ENCODE data around the gene IFIT5. TPM values are rescaled to one million over a fixed set of nuclear protein-coding genes. Genes with fewer than 3 reads are reported as not detected.
"Not testable (repeated sequence)": the region's sequence is repeated elsewhere in the genome, so short reads cannot be mapped to it uniquely, and the experiment has no call there.

IFIT5 gene
- total and polyA plus RNA-seq, 2 experiments from 2014 or later: 20.7 to 25.9 TPM

DNA sequence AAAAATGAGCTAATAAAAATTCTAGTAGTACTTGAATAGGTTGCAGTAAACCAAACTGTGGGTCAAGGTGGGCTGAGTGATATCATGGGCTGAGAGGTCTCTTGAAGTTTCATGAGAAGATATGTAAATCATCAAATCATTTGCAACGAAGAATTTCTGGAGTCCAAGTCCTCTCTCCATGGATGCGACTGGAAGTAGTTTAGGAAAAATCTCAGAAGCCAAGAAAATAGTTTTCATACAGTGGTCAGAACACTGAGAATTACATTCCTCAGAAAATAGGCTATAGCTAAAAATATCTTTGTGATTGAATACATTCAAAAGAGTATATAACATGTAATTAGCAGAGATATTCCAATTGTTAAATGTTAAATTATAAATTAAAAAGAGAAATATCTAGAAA, 25.6 kb upstream of the IFIT5 start:
- WGBS, 2 experiments (ENCODE audit: low coverage in 1 of 2, low lambda C conversion rate in 2 of 2, missing lambda C conversion rate in 2 of 2): 22 to 41% methylated on average over 2 of the region's 2 CpGs
- TF ChIP-seq EZH2 (IDR thresholded peaks at IDR 0.05; ENCODE audit: insufficient read depth, poor library complexity, severe bottlenecking) (no peak), EZH2phosphoT487 (IDR thresholded peaks at IDR 0.05; ENCODE audit: insufficient read depth, low read depth) (no peak)
- Histone ChIP-seq H3K27ac (no peak overlapping the region), H3K9me3 (ENCODE audit: low read depth) (no peaks in the 10 kb centered on the region), H4K20me1 (ENCODE audit: insufficient read depth) (no peaks in the 10 kb centered on the region), H3K4me2 (ENCODE audit: unreplicated experiment) (no peak overlapping the region), H3K9me2 (ENCODE audit: insufficient read depth) (no peaks in the 10 kb centered on the region), H3K79me2 (ENCODE audit: insufficient read depth) (no peaks in the 10 kb centered on the region), H3K36me3 (ENCODE audit: low read depth) (no peaks in the 10 kb centered on the region), H3K27me3 (replicated peaks; ENCODE audit: insufficient read depth) (no peaks in the 10 kb centered on the region), H2AFZ (peak overlapping the region; percentile 21; the same call in 1 of the 2 replicates), H3K4me3 (no peak overlapping the region), H3K9ac (no peak overlapping the region), H3F3A (ENCODE audit: insufficient read depth) (peaks cover 20% of the 10 kb centered on the region), H3K4me1 (ENCODE audit: insufficient read depth) (peaks cover 17% of the 10 kb centered on the region; the same call in 1 of the 2 replicates)
- no peak for DNase-seq
- in situ Hi-C loops (cut with MboI): loop anchor here (25.0 kb wide), 1 partner anchor 352 kb away; no protein-coding TSS in a partner anchor

DNA sequence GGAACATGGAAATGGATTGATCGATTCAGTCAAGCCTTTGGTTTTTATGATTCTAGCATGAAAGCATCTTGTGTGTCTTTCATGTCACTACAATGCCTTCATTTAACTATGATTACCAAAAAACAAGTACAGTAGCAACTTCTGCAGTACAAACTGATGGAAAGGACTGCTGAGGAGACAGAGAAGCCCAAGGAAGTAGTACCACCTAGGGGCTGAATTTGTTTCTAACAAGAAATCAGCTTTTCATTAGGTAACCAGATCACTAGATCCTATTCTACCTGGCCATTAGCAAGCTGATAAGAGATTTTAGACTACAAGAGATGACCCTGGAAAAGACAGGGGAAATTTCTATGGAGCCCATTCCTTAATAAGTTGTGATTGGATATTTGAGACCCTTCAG, 25.1 kb upstream of the IFIT5 start:
- no peaks in the 10 kb centered on the region for H3K36me3 ChIP-seq (ENCODE audit: low read depth)
- no peak overlapping the region for H3K27ac ChIP-seq
- H3K4me2 ChIP-seq (ENCODE audit: unreplicated experiment): no peak overlapping the region
- H3F3A ChIP-seq (ENCODE audit: insufficient read depth): peaks cover 20% of the 10 kb centered on the region
- H3K4me1 ChIP-seq (ENCODE audit: insufficient read depth): peaks cover 17% of the 10 kb centered on the region; the same call in 1 of the 2 replicates
- H4K20me1 ChIP-seq (ENCODE audit: insufficient read depth): no peaks in the 10 kb centered on the region
- H3K27me3 ChIP-seq (replicated peaks; ENCODE audit: insufficient read depth): no peaks in the 10 kb centered on the region
- no peaks in the 10 kb centered on the region for H3K9me3 ChIP-seq (ENCODE audit: low read depth)
- H3K9ac ChIP-seq: no peak overlapping the region
- peak; percentile 57 for DNase-seq
- no peak overlapping the region for H3K4me3 ChIP-seq
- 8 to 14% methylated on average over 1 of the region's 1 CpG for WGBS, 2 experiments (ENCODE audit: low coverage in 1 of 2, low lambda C conversion rate in 2 of 2, missing lambda C conversion rate in 2 of 2)
- no peaks in the 10 kb centered on the region for H3K9me2 ChIP-seq (ENCODE audit: insufficient read depth)
- H2AFZ ChIP-seq: peak overlapping the region; percentile 21; the same call in 1 of the 2 replicates
- in situ Hi-C loops (cut with MboI): loop anchor here (25.0 kb wide), 1 partner anchor 352 kb away; no protein-coding TSS in a partner anchor
- TF ChIP-seq EZH2 (IDR thresholded peaks at IDR 0.05; ENCODE audit: insufficient read depth, poor library complexity, severe bottlenecking): no peak
- TF ChIP-seq EZH2phosphoT487 (IDR thresholded peaks at IDR 0.05; ENCODE audit: insufficient read depth, low read depth): no peak
- H3K79me2 ChIP-seq (ENCODE audit: insufficient read depth): no peaks in the 10 kb centered on the region

- Histone ChIP-seq H3K36me3 (ENCODE audit: low read depth) (no peaks in the 10 kb centered on the region), H4K20me1 (ENCODE audit: insufficient read depth) (no peaks in the 10 kb centered on the region), H3K4me2 (ENCODE audit: unreplicated experiment) (no peak overlapping the region), H3K9me2 (ENCODE audit: insufficient read depth) (no peaks in the 10 kb centered on the region), H3F3A (ENCODE audit: insufficient read depth) (peaks cover 20% of the 10 kb centered on the region), H2AFZ (no peak overlapping the region), H3K79me2 (ENCODE audit: insufficient read depth) (no peaks in the 10 kb centered on the region), H3K27ac (no peak overlapping the region), H3K27me3 (replicated peaks; ENCODE audit: insufficient read depth) (no peaks in the 10 kb centered on the region), H3K9ac (no peak overlapping the region), H3K4me1 (ENCODE audit: insufficient read depth) (peaks cover 11% of the 10 kb centered on the region; the same call in 1 of the 2 replicates), H3K4me3 (no peak overlapping the region), H3K9me3 (ENCODE audit: low read depth) (no peaks in the 10 kb centered on the region)
- WGBS, 2 experiments (ENCODE audit: low coverage in 1 of 2, low lambda C conversion rate in 2 of 2, missing lambda C conversion rate in 2 of 2): 93 to 97% methylated on average over 5 of the region's 5 CpGs
- in situ Hi-C loops (cut with MboI): loop anchor here (25.0 kb wide), 1 partner anchor 353 kb away; no protein-coding TSS in a partner anchor
- no peak for DNase-seq
- no peak for TF ChIP-seq EZH2 (IDR thresholded peaks at IDR 0.05; ENCODE audit: insufficient read depth, poor library complexity, severe bottlenecking)
These were observed 23.7 kb upstream of the IFIT5 start for GRCh38 chr10:89390476-89391225.

- not testable (repeated sequence) for H3K79me2 ChIP-seq (ENCODE audit: insufficient read depth); H3K4me3 ChIP-seq; H4K20me1 ChIP-seq (ENCODE audit: insufficient read depth); H3K9ac ChIP-seq; H3K36me3 ChIP-seq (ENCODE audit: low read depth); H2AFZ ChIP-seq; H3K9me2 ChIP-seq (ENCODE audit: insufficient read depth); DNase-seq; H3K27me3 ChIP-seq (replicated peaks; ENCODE audit: insufficient read depth); H3K4me2 ChIP-seq (ENCODE audit: unreplicated experiment); H3K9me3 ChIP-seq (ENCODE audit: low read depth); H3K27ac ChIP-seq
- Histone ChIP-seq H3K4me1 (ENCODE audit: insufficient read depth) (peaks cover 11% of the 10 kb centered on the region; the same call in 1 of the 2 replicates), H3F3A (ENCODE audit: insufficient read depth) (peaks cover 20% of the 10 kb centered on the region)
- 86 to 88% methylated on average over 4 of the region's 4 CpGs for WGBS, 2 experiments (ENCODE audit: low coverage in 1 of 2, low lambda C conversion rate in 2 of 2, missing lambda C conversion rate in 2 of 2)
- in situ Hi-C loops (cut with MboI): loop anchor here (25.0 kb wide), 1 partner anchor 354 kb away; no protein-coding TSS in a partner anchor
These were observed 23.2 kb upstream of the IFIT5 start for GRCh38 chr10:89391226-89391576.

Measured in GM23248 (cell line).